SU-DHL-6 (cell line): ENCODE results near the gene KDM6A.

Experiments
- H2AFZ ChIP-seq: fragments of 200-600 bp; sonication (generic); 2 replicates; pipeline ENCODE4 v1.6.1; 2014; ENCODE audit warnings: low read depth, mild to moderate bottlenecking, moderate library complexity, mixed read lengths, antibody characterized with exemption, low read length; ENCODE audit not compliant: severe bottlenecking
- H3F3A ChIP-seq: fragments of 200-600 bp; shearing (Covaris generic); 2 replicates; pipeline ENCODE4 v1.6.0; 2016; ENCODE audit warnings: antibody characterized with exemption, mild to moderate bottlenecking; ENCODE audit not compliant: insufficient read depth
- H3K27ac ChIP-seq: fragments of 200-600 bp; sonication (generic); 2 replicates; pipeline ENCODE4 v1.5.1; 2016; ENCODE audit warnings: low read depth, mild to moderate bottlenecking, low read length, moderate library complexity, mixed read lengths
- H3K27me3 ChIP-seq: fragments of 200-600 bp; sonication (generic), shearing (Covaris generic); 2 replicates; pipeline ENCODE4 v1.6.0; 2014; ENCODE audit warnings: mild to moderate bottlenecking, low read length
- H3K36me3 ChIP-seq: fragments of 200-600 bp; sonication (generic); 2 replicates; pipeline ENCODE4 v1.6.1; 2014; ENCODE audit warnings: mild to moderate bottlenecking, low read length, mixed read lengths
- H3K4me2 ChIP-seq: fragments of 300-600, 200-600 bp; shearing (Covaris generic), sonication (generic); 2 replicates; pipeline ENCODE4 v1.6.0; 2014; ENCODE audit warnings: low read length, low read depth, mild to moderate bottlenecking; ENCODE audit not compliant: poor library complexity, severe bottlenecking
- H3K4me3 ChIP-seq: fragments of 200-600 bp; sonication (generic); 2 replicates; pipeline ENCODE4 v1.5.1; 2014; ENCODE audit warnings: antibody characterized with exemption, low read length, mild to moderate bottlenecking, mixed read lengths; ENCODE audit not compliant: insufficient read depth, poor library complexity, severe bottlenecking
- H3K79me2 ChIP-seq: fragments of 200-600 bp; sonication (generic); 2 replicates; pipeline ENCODE4 v1.6.1; 2014; ENCODE audit warnings: mild to moderate bottlenecking, low read length, moderate library complexity; ENCODE audit not compliant: insufficient read depth
- H3K9ac ChIP-seq: fragments of 200-600 bp; sonication (generic); 2 replicates; pipeline ENCODE4 v1.7.0; 2014; ENCODE audit warnings: mild to moderate bottlenecking, low read length
- H3K9me2 ChIP-seq: fragments of 200-600 bp; sonication (generic); replicated peaks from 2 replicates; pipeline ENCODE4 v1.6.1; 2014; ENCODE audit warnings: low read length; ENCODE audit not compliant: insufficient read depth
- H3K9me3 ChIP-seq: fragments of 200-600 bp; sonication (generic); 2 replicates; pipeline ENCODE4 v1.6.1; 2014; ENCODE audit warnings: low read length, mixed read lengths; ENCODE audit not compliant: insufficient read depth
- H4K20me1 ChIP-seq: fragments of 200-600 bp; sonication (generic); 2 replicates; pipeline ENCODE4 v1.6.1; 2014; ENCODE audit warnings: low read depth, mild to moderate bottlenecking, antibody characterized with exemption, low read length, moderate library complexity, mixed read lengths
- CTCF ChIP-seq: fragments of 200-600 bp; sonication (generic); IDR thresholded peaks from one replicate; pipeline ENCODE4 v1.5.1; 2017; ENCODE audit warnings: antibody characterized with exemption, mild to moderate bottlenecking, low read length, moderate library complexity; ENCODE audit not compliant: insufficient read depth, poor library complexity, severe bottlenecking
- EZH2phosphoT487 ChIP-seq: fragments of 200-600 bp; sonication (generic), shearing (Covaris generic); conservative IDR thresholded peaks from 2 replicates; pipeline ENCODE4 v1.6.1; 2018; ENCODE audit warnings: mild to moderate bottlenecking, antibody characterized with exemption, low read length, moderate library complexity, mixed read lengths

KDM6A gene

DNA sequence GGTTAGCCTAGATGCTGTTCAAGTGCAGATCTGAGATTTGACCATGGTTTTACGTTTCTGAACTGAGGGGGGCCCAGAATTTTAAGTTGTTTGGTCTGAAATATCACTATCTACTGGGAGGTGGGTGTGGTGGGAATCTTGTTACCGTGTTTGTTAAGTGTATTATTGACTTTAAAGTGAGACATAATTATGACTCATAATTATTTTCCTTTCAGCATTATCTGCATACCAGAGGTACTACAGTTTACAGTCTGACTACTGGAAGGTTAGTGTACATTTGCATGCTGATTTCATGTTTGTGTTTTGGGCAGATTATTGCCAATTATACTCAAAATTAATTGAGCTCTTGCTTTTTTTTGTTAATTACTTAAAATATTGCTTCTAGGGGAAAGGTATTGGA lies 101.5 kb downstream of the KDM6A start:
- Histone ChIP-seq H3K4me3 (no peak overlapping the region), H3K79me2 (peaks cover 32% of the 10 kb centered on the region; the same call in 1 of the 2 replicates), H3K9ac (no peak overlapping the region), H3K9me3 (no peaks in the 10 kb centered on the region), H3K4me2 (no peak overlapping the region), H2AFZ (no peak overlapping the region), H4K20me1 (no peaks in the 10 kb centered on the region), H3K9me2 (no peaks in the 10 kb centered on the region), H3K36me3 (peaks cover 11% of the 10 kb centered on the region; the same call in 1 of the 2 replicates), H3K27ac (no peak overlapping the region), H3K27me3 (no peaks in the 10 kb centered on the region), H3F3A (no peaks in the 10 kb centered on the region)
- TF ChIP-seq CTCF (no peak), EZH2phosphoT487 (no peak)

DNA sequence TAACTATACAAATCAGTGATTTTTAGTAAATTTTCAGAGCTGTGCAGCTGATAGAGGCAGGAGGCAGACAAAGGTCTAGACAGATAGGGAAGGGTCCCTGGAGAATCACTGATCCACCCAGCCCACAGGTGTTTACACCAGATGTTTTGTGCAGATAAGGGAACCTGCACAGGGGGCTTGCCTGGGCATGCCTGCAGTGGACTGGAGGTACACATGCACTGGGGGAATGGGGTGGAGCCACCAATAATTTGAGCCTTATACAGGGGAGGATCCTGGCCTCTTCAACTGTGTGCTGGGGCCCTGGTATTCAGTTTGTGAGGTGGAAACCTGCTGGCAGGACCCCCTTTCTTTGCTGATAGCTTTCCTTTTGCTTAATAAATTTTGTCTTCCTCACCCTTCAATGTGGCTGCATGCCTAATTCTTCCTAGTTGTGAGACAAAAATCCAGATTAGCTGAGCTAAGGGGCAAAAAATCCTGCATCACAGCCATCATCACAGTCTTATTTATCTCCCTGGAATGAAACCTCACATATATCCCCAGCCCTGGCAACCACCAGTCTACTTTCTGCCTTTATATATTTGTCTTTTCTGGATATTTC lies 102.8 kb downstream of the KDM6A start:
- TF ChIP-seq CTCF (no peak), EZH2phosphoT487 (no peak)
- Histone ChIP-seq H3K27ac (no peak overlapping the region), H4K20me1 (no peaks in the 10 kb centered on the region), H3K79me2 (peaks cover 30% of the 10 kb centered on the region; the same call in 1 of the 2 replicates), H3K9me2 (no peaks in the 10 kb centered on the region), H3K27me3 (no peaks in the 10 kb centered on the region), H3K4me3 (no peak overlapping the region), H3K36me3 (peaks cover 11% of the 10 kb centered on the region; the same call in 1 of the 2 replicates), H3K9me3 (no peaks in the 10 kb centered on the region), H3F3A (no peaks in the 10 kb centered on the region), H3K9ac (no peak overlapping the region), H2AFZ (no peak overlapping the region), H3K4me2 (no peak overlapping the region)

GRCh38 chrX:44978976-44979375 lies 106.0 kb downstream of the KDM6A start:
- H3K27me3 ChIP-seq, result no peaks in the 10 kb centered on the region
- no peaks in the 10 kb centered on the region for H3K9me3 ChIP-seq
- no peak overlapping the region for H3K9ac ChIP-seq
- no peaks in the 10 kb centered on the region for H3K9me2 ChIP-seq
- H3F3A ChIP-seq, result no peaks in the 10 kb centered on the region
- peaks cover 11% of the 10 kb centered on the region; the same call in 1 of the 2 replicates for H3K36me3 ChIP-seq
- H2AFZ ChIP-seq, result no peak overlapping the region
- H4K20me1 ChIP-seq, result no peaks in the 10 kb centered on the region
- peaks cover 32% of the 10 kb centered on the region; the same call in 1 of the 2 replicates for H3K79me2 ChIP-seq
- H3K4me3 ChIP-seq, result no peak overlapping the region
- TF ChIP-seq CTCF, result no peak
- H3K4me2 ChIP-seq, result no peak overlapping the region
- no peak overlapping the region for H3K27ac ChIP-seq
